IMR-90 (cell line): Measurements from ENCODE around the gene UTP11. TPM values are rescaled to one million over a fixed set of nuclear protein-coding genes. Genes with fewer than 3 reads are reported as not detected.

Experiments
- ATAC-seq: fragments of 200-7000 bp; cut with Tn5 transposase; 2 replicates; pipeline ENCODE4 v1.9.1; 2020; ENCODE audit warnings: low read depth, mild to moderate bottlenecking, moderate library complexity
- BruUV-seq: library from RNA; stranded (reverse); fragments of 400-500 nt; replicated peaks from 2 replicates; lab custom pipeline; 2021; lab: Mats Ljungman, UMichigan
- CTCF ChIA-PET: fragments of 300-600 bp; formaldehyde crosslinking; extraction: SDS; loops from one replicate; lab custom pipeline; 2021; ENCODE audit warnings: antibody characterized with exemption; lab: Yijun Ruan, JAX
- POLR2A ChIA-PET: fragments of 300-600 bp; sonication (Branson Sonifier 250); formaldehyde crosslinking; loops from one replicate; lab custom pipeline; 2022; ENCODE audit warnings: antibody characterized with exemption; ENCODE audit not compliant: unreplicated experiment; lab: Charles Lee
- DNase-seq: peaks from one replicate; pipeline ENCODE4 v3.0.0; 2013
- H2AFZ ChIP-seq: replicated peaks from 2 replicates; pipeline ENCODE3; 2013; ENCODE audit warnings: low read length, mild to moderate bottlenecking; ENCODE audit not compliant: poor library complexity
- H2AK5ac ChIP-seq: 2 replicates; pipeline ENCODE4 v1.6.1; 2013; ENCODE audit warnings: low read depth, low read length, inconsistent platforms
- H2AK9ac ChIP-seq: replicated peaks from 2 replicates; pipeline ENCODE3; 2013; ENCODE audit warnings: mild to moderate bottlenecking, low read depth, low read length, moderate library complexity; ENCODE audit not compliant: poor library complexity
- H2BK120ac ChIP-seq: 2 replicates; pipeline ENCODE4 v1.6.1; 2013; ENCODE audit warnings: low read depth, low read length, inconsistent platforms
- H2BK15ac ChIP-seq: 3 replicates; pipeline ENCODE4 v1.6.1; 2013; ENCODE audit warnings: low read depth, low read length, inconsistent platforms
- H2BK20ac ChIP-seq: 2 replicates; pipeline ENCODE4 v1.6.1; 2013; ENCODE audit warnings: low read depth, mild to moderate bottlenecking, inconsistent platforms, low read length, moderate library complexity
- H2BK5ac ChIP-seq: 2 replicates; pipeline ENCODE4 v1.6.1; 2013; ENCODE audit warnings: mild to moderate bottlenecking, low read depth, low read length, inconsistent platforms; ENCODE audit not compliant: poor library complexity, severe bottlenecking
- H3K14ac ChIP-seq: replicated peaks from 2 replicates; pipeline ENCODE4 v1.6.1; 2013; ENCODE audit warnings: low read depth, low read length, inconsistent platforms
- H3K18ac ChIP-seq: 2 replicates; pipeline ENCODE4 v1.6.1; 2013; ENCODE audit warnings: low read depth, low read length, control low read depth
- H3K23ac ChIP-seq: 2 replicates; pipeline ENCODE4 v1.6.1; 2013; ENCODE audit warnings: low read depth, low read length, inconsistent platforms
- H3K27ac ChIP-seq: 2 replicates; pipeline ENCODE4 v1.5.1; 2013; ENCODE audit warnings: mild to moderate bottlenecking, control low read depth, low read length; ENCODE audit not compliant: insufficient read depth
- H3K27me3 ChIP-seq: 2 replicates; pipeline ENCODE4 v1.6.1; 2013; ENCODE audit warnings: low read length; ENCODE audit not compliant: control insufficient read depth, insufficient read depth
- H3K36me3 ChIP-seq: 2 replicates; pipeline ENCODE4 v1.6.1; 2013; ENCODE audit warnings: low read length, mixed read lengths; ENCODE audit not compliant: control insufficient read depth, insufficient read depth
- H3K4ac ChIP-seq: 2 replicates; pipeline ENCODE4 v1.6.1; 2013; ENCODE audit warnings: low read depth, low read length, inconsistent platforms
- H3K4me1 ChIP-seq: 2 replicates; pipeline ENCODE4 v1.6.1; 2013; ENCODE audit warnings: low read length, mixed read lengths; ENCODE audit not compliant: control insufficient read depth, insufficient read depth
- H3K4me2 ChIP-seq: 2 replicates; pipeline ENCODE4 v1.6.1; 2013; ENCODE audit warnings: low read depth, mild to moderate bottlenecking, control low read depth, low read length, moderate library complexity
- H3K4me3 ChIP-seq: 2 replicates; pipeline ENCODE4 v1.5.1; 2013; ENCODE audit warnings: low read depth, mild to moderate bottlenecking, control low read depth, low read length, moderate library complexity; ENCODE audit not compliant: insufficient read depth
- H3K56ac ChIP-seq: 2 replicates; pipeline ENCODE4 v1.6.1; 2013; ENCODE audit warnings: low read length, inconsistent platforms; ENCODE audit not compliant: insufficient read depth; ENCODE audit errors: extremely low read depth
- H3K79me1 ChIP-seq, 2 experiments: 2 replicates each; pipeline ENCODE4 v1.6.1; 2013; ENCODE audit warnings: low read length in 2 of 2, inconsistent platforms in 1 of 2, low read depth in 1 of 2
- H3K9ac ChIP-seq: 2 replicates; pipeline ENCODE4 v1.6.1; 2013; ENCODE audit warnings: low read depth, low read length, control low read depth
- H3K9me1 ChIP-seq: 2 replicates; pipeline ENCODE4 v1.6.1; 2013; ENCODE audit warnings: low read length, inconsistent platforms; ENCODE audit not compliant: insufficient read depth
- H3K9me3 ChIP-seq: 2 replicates; pipeline ENCODE4 v1.6.1; 2013; ENCODE audit warnings: low read length; ENCODE audit not compliant: control insufficient read depth, insufficient read depth
- H4K20me1 ChIP-seq: 2 replicates; pipeline ENCODE4 v1.6.1; 2013; ENCODE audit warnings: low read length, inconsistent platforms; ENCODE audit not compliant: insufficient read depth
- H4K5ac ChIP-seq: 2 replicates; pipeline ENCODE4 v1.6.1; 2013; ENCODE audit warnings: mild to moderate bottlenecking, low read depth, low read length, control low read depth
- H4K8ac ChIP-seq, 2 experiments: 2 replicates each; pipeline ENCODE4 v1.6.1; 2013; ENCODE audit warnings: low read depth in 2 of 2, low read length in 2 of 2, control low read depth in 1 of 2, inconsistent platforms in 1 of 2
- H4K91ac ChIP-seq: 2 replicates; pipeline ENCODE4 v1.6.1; 2013; ENCODE audit warnings: low read depth, low read length, inconsistent platforms; ENCODE audit not compliant: insufficient read depth
- CEBPB ChIP-seq: IDR thresholded peaks from 2 replicates; pipeline ENCODE4 v1.6.1; 2012; ENCODE audit warnings: low read depth, low read length, improper control_type of control experiment
- ELK1 ChIP-seq: fragments of 150-350 bp; IDR thresholded peaks from 2 replicates; pipeline ENCODE4 v1.6.1; 2016; ENCODE audit warnings: low read depth, mild to moderate bottlenecking, low read length, moderate library complexity, borderline replicate concordance
- FOS ChIP-seq: fragments of 150-350 bp; IDR thresholded peaks from 2 replicates; pipeline ENCODE4 v1.6.1; 2016; ENCODE audit warnings: low read depth, low read length
- NFE2L2 ChIP-seq: fragments of 150-350 bp; IDR thresholded peaks from 2 replicates; pipeline ENCODE4 v1.6.1; 2016; ENCODE audit warnings: low read depth, mild to moderate bottlenecking, low read length
- RAD21 ChIP-seq: IDR thresholded peaks from 2 replicates; pipeline ENCODE4 v1.6.1; 2012; ENCODE audit warnings: low read length, improper control_type of control experiment
- SMC3 ChIP-seq: fragments of 150-350 bp; IDR thresholded peaks from 2 replicates; pipeline ENCODE4 v1.6.1; 2016; ENCODE audit warnings: low read depth, mild to moderate bottlenecking, antibody characterized with exemption, low read length, moderate library complexity
- WGBS, 2 experiments: methylation state at CpG; one replicate each; pipeline versions ENCODE4 v1.1.5 to v1.1.7; 2013; ENCODE audit warnings: missing lambda C conversion rate in 2 of 2; ENCODE audit not compliant: insufficient read length in 1 of 2; ENCODE audit errors: extremely low coverage in 2 of 2; 5-methylcytosine and 5-hydroxymethylcytosine counted together
- dilution Hi-C: fragments of 300-500 bp; cut with HindIII; formaldehyde crosslinking; loops from one replicate; pipeline ENCODE4 v1.14.3; 2018; ENCODE audit warnings: low sequenced_read_pairs; ENCODE audit not compliant: unreplicated experiment
- in situ Hi-C: fragments of 300-500 bp; cut with MboI; formaldehyde crosslinking; loops from 3 replicates; pipeline ENCODE4 v1.14.3; 2019; ENCODE audit warnings: low sequenced_read_pairs, inconsistent platforms, mixed read lengths
- intact Hi-C: fragments of 100-400 bp; cut with micrococcal nuclease; formaldehyde crosslinking; loops from 2 replicates; pipeline ENCODE4 v1.10.0; 2022
- polyA plus RNA-seq, 3 experiments: library from polyadenylated mRNA; depleted of rRNA; stranded (reverse); fragments of >200 nt; gene quantifications; 2 replicates each; pipeline ENCODE4 v1.2.3, GENCODE V29; 2012; ENCODE audit warnings: low replicate concordance in 1 of 3
- total RNA-seq: library from RNA; depleted of rRNA; stranded (reverse); fragments of >200 nt; gene quantifications from 2 replicates; pipeline ENCODE4 v1.2.3, GENCODE V29; 2012
- TF ChIP-seq, protein P1 (sequence below): conservative IDR thresholded peaks from 2 replicates; pipeline ENCODE4 v1.5.1; 2012; ENCODE audit warnings: mild to moderate bottlenecking, low read depth, low read length, improper control_type of control experiment

The UTP11 gene
- total and polyA plus RNA-seq, 2 of the 4 experiments (the other 2 are of a cell fraction), result 22.0 to 27.8 TPM

DNA sequence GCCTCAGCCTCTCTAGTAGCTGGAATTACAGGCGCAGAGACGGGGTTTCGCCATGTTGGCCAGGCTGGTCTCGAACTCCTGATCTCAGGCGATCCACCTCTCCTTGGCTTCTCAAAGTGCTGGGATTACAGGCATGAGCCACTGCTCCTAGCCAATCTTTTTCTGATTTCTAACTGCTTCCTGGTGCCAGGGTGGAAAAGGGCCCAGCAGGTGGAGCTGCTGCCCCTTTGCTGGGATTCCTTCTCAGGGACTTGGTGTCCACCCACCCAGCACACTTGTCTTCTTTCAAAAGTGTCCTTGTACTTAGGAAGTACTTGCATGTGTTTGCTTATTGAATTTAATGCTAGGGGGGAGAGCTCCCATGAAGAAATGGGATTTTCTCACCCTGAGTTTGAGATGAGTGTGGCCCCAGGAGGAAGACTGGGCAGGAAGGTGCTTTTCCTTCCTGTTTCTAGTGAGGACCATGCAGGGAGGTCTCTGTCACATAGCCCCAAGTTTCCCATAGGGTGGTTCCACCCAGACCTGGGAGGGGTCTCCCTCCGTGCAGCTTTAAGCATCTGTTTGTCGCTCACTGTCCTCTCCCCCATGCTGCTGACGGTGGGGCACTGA, 14.2 kb downstream of the UTP11 start:
- Histone ChIP-seq H3K4ac (no peak overlapping the region), H2BK15ac (no peak overlapping the region), H3K4me2 (no peak overlapping the region), H3K23ac (no peak overlapping the region), H3K18ac (no peak overlapping the region), H2AFZ (no peak overlapping the region), H2BK20ac (no peak overlapping the region), H3K9ac (no peak overlapping the region), H2AK5ac (no peak overlapping the region), H2BK120ac (no peak overlapping the region), H3K79me1 (peaks cover 0 to 4% of the 10 kb centered on the region in 2 experiments; a peak in 1 of 4 replicates), H3K4me1 (peaks cover 18% of the 10 kb centered on the region; the same call in 1 of the 2 replicates), H4K91ac (no peak overlapping the region), H4K5ac (no peak overlapping the region), H3K27ac (no peak overlapping the region), H2BK5ac (no peak overlapping the region), H2AK9ac (no peak overlapping the region), H4K8ac (no peak overlapping the region), H3K27me3 (no peaks in the 10 kb centered on the region), H3K56ac (no peak overlapping the region), H3K36me3 (peaks cover 28% of the 10 kb centered on the region), H3K9me3 (no peaks in the 10 kb centered on the region), H3K4me3 (no peak overlapping the region), H3K9me1 (no peaks in the 10 kb centered on the region), H4K20me1 (no peaks in the 10 kb centered on the region), H3K14ac (no peak overlapping the region)
- dilution Hi-C loops (no loop called here), in situ Hi-C loops (loop anchor here (5.0 kb wide), 1 partner anchor 806 kb away; no protein-coding TSS in a partner anchor), intact Hi-C loops (loop anchor here (1.0 to 5.0 kb wide), 4 partner anchors 46 to 808 kb away; no protein-coding TSS in a partner anchor)
- CTCF ChIA-PET, result interaction anchor here (0.6 to 2.1 kb wide), 3 partner anchors 9 to 1784 kb away, joined by 3 to 7 read pairs (median 4); no protein-coding TSS in a partner anchor
- DNase-seq, result peak; percentile 57
- no peak for TF ChIP-seq ELK1
- TF ChIP-seq SMC3, result peak; percentile 82
- TF ChIP-seq, protein P1, sequence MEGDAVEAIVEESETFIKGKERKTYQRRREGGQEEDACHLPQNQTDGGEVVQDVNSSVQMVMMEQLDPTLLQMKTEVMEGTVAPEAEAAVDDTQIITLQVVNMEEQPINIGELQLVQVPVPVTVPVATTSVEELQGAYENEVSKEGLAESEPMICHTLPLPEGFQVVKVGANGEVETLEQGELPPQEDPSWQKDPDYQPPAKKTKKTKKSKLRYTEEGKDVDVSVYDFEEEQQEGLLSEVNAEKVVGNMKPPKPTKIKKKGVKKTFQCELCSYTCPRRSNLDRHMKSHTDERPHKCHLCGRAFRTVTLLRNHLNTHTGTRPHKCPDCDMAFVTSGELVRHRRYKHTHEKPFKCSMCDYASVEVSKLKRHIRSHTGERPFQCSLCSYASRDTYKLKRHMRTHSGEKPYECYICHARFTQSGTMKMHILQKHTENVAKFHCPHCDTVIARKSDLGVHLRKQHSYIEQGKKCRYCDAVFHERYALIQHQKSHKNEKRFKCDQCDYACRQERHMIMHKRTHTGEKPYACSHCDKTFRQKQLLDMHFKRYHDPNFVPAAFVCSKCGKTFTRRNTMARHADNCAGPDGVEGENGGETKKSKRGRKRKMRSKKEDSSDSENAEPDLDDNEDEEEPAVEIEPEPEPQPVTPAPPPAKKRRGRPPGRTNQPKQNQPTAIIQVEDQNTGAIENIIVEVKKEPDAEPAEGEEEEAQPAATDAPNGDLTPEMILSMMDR, result peak; percentile 75
- TF ChIP-seq FOS, result no peak
- peak; percentile 85 for TF ChIP-seq RAD21
- no peak for TF ChIP-seq CEBPB
- TF ChIP-seq NFE2L2, result no peak
- POLR2A ChIA-PET, result no interaction called here
- 81% methylated on average over 7 of the region's 8 CpGs; no CpG with 5 or more reads in 1 of the 2 experiments for WGBS, 2 experiments
- ATAC-seq, result peak; percentile 42
- BruUV-seq, result no TSS peak
